A673 (cell line): Measurements from ENCODE around the gene DPP10. TPM values are rescaled to one million over a fixed set of nuclear protein-coding genes. Genes with fewer than 3 reads are reported as not detected.

Experiments
- BruUV-seq: library from RNA; stranded (reverse); fragments of 400-500 nt; replicated peaks from 2 replicates; lab custom pipeline; 2021; lab: Mats Ljungman, UMichigan
- CTCF ChIA-PET: fragments of 300-600 bp; sonication (Branson Sonifier 250); formaldehyde crosslinking; loops from one replicate; lab custom pipeline; 2022; ENCODE audit warnings: antibody characterized with exemption; lab: Charles Lee
- POLR2A ChIA-PET: fragments of 300-600 bp; sonication (Branson Sonifier 250); formaldehyde crosslinking; loops from one replicate; lab custom pipeline; 2022; ENCODE audit warnings: antibody characterized with exemption; ENCODE audit not compliant: low non-redundant PET; lab: Charles Lee
- DNase-seq: peaks from one replicate; pipeline ENCODE4 v3.0.0-alpha.2; 2015; ENCODE audit warnings: low spot score
- H3K27ac ChIP-seq: fragments of 200-600 bp; sonication (generic); 2 replicates; pipeline ENCODE4 v1.5.1; 2016; ENCODE audit warnings: mixed run types, low read depth, mild to moderate bottlenecking, mixed read lengths, antibody characterized with exemption, low read length; ENCODE audit not compliant: poor library complexity, severe bottlenecking
- H3K27me3 ChIP-seq: fragments of 200-600 bp; sonication (generic); replicated peaks from 2 replicates; pipeline ENCODE4 v1.6.1; 2017; ENCODE audit warnings: mixed run types, low read depth, mild to moderate bottlenecking, mixed read lengths, antibody characterized with exemption, low read length; ENCODE audit not compliant: insufficient read depth, poor library complexity
- H3K36me3 ChIP-seq: fragments of 200-600 bp; sonication (generic); 2 replicates; pipeline ENCODE4 v1.6.1; 2016; ENCODE audit warnings: mixed run types, mild to moderate bottlenecking, mixed read lengths, antibody characterized with exemption, low read length; ENCODE audit not compliant: insufficient read depth, poor library complexity, severe bottlenecking
- H3K4me1 ChIP-seq: fragments of 200-600 bp; sonication (generic); 2 replicates; pipeline ENCODE4 v1.6.1; 2017; ENCODE audit warnings: mixed run types, mild to moderate bottlenecking, mixed read lengths, antibody characterized with exemption, low read length; ENCODE audit not compliant: insufficient read depth, poor library complexity, severe bottlenecking
- H3K4me3 ChIP-seq: fragments of 200-600 bp; sonication (generic); 2 replicates; pipeline ENCODE4 v1.5.1; 2016; ENCODE audit warnings: low read depth, mixed run types, mild to moderate bottlenecking, mixed read lengths, low read length; ENCODE audit not compliant: poor library complexity, severe bottlenecking
- H3K9me3 ChIP-seq: fragments of 200-600 bp; sonication (generic); 2 replicates; pipeline ENCODE4 v1.6.1; 2016; ENCODE audit warnings: mixed run types, low read depth, mild to moderate bottlenecking, mixed read lengths, antibody characterized with exemption, low read length; ENCODE audit not compliant: poor library complexity, severe bottlenecking
- CTCF ChIP-seq: fragments of 300-800, 200-600 bp; sonication (generic); conservative IDR thresholded peaks from 2 replicates; pipeline ENCODE4 v1.5.1; 2017; ENCODE audit warnings: low read depth, mild to moderate bottlenecking, antibody characterized with exemption, low read length, moderate library complexity, mixed read lengths
- EZH2 ChIP-seq: fragments of 200-600 bp; sonication (generic); IDR thresholded peaks from 2 replicates; pipeline ENCODE4 v1.6.1; 2017; ENCODE audit warnings: borderline replicate concordance, low read depth, mild to moderate bottlenecking, mixed read lengths, antibody characterized with exemption, low read length; ENCODE audit not compliant: poor library complexity, severe bottlenecking
- intact Hi-C: fragments of 100-400 bp; cut with micrococcal nuclease; formaldehyde crosslinking; loops from one replicate; pipeline ENCODE4 v1.10.0; 2022; ENCODE audit not compliant: unreplicated experiment
- total RNA-seq: library from RNA; stranded (reverse); gene quantifications from 2 replicates; pipeline ENCODE4 v1.2.3, GENCODE V29; 2021

Gene DPP10
- total RNA-seq, 1 experiment from 2014 or later: not detected

GRCh38 chr2:114614592-114614991 lies 172.2 kb downstream of the DPP10 start:
- Histone ChIP-seq H3K4me1 (no peaks in the 10 kb centered on the region), H3K9me3 (no peaks in the 10 kb centered on the region), H3K36me3 (no peaks in the 10 kb centered on the region), H3K27me3 (no peaks in the 10 kb centered on the region), H3K27ac (no peak overlapping the region), H3K4me3 (no peak overlapping the region)
- CTCF ChIA-PET: no interaction called here
- POLR2A ChIA-PET: no interaction called here
- intact Hi-C loops: no loop called here
- BruUV-seq: no TSS peak
- TF ChIP-seq CTCF (no peak), EZH2 (no peak)
- DNase-seq: no peak

GRCh38 chr2:114628481-114628880 lies 186.0 kb downstream of the DPP10 start:
- TF ChIP-seq CTCF: no peak
- no peak for TF ChIP-seq EZH2
- Histone ChIP-seq H3K9me3 (peaks cover 4% of the 10 kb centered on the region), H3K27me3 (no peaks in the 10 kb centered on the region), H3K36me3 (no peaks in the 10 kb centered on the region), H3K4me3 (no peak overlapping the region), H3K27ac (no peak overlapping the region), H3K4me1 (no peaks in the 10 kb centered on the region)
- intact Hi-C loops: no loop called here
- ChIA-PET POLR2A (no interaction called here), CTCF (no interaction called here)
- DNase-seq: no peak
- BruUV-seq: no TSS peak

- ChIA-PET POLR2A (no interaction called here), CTCF (no interaction called here)
- no peak for DNase-seq
- H3K36me3 ChIP-seq: no peaks in the 10 kb centered on the region
- no TSS peak for BruUV-seq
- H3K27me3 ChIP-seq: no peaks in the 10 kb centered on the region
- intact Hi-C loops: no loop called here
- H3K4me1 ChIP-seq: no peaks in the 10 kb centered on the region
- H3K9me3 ChIP-seq: peaks cover 4% of the 10 kb centered on the region
- TF ChIP-seq EZH2: no peak
- no peak for TF ChIP-seq CTCF
- H3K4me3 ChIP-seq: no peak overlapping the region
- H3K27ac ChIP-seq: no peak overlapping the region
These were observed 188.7 kb downstream of the DPP10 start for GRCh38 chr2:114631146-114631545.
